ENCODE measurements around the gene CA11.

CA11 gene

GRCh38 chr19:48674921-48675824 is 29.2 kb upstream of the CA11 start:
- H3K4me1 Mint-ChIP-seq = peaks cover 6% of the 10 kb centered on the region
- no peak overlapping the region for H3K27ac Mint-ChIP-seq
- ATAC-seq (ENCODE audit: low read depth) = peak; percentile 97
- H3K27me3 Mint-ChIP-seq = peaks cover 3% of the 10 kb centered on the region
- peak; percentile 77 to 80 for DNase-seq (ENCODE audit: low spot score in 2 of 2)
- H3K4me3 Mint-ChIP-seq = no peak overlapping the region
- no peaks in the 10 kb centered on the region for H3K9me3 Mint-ChIP-seq
- H3K36me3 Mint-ChIP-seq = no peaks in the 10 kb centered on the region

DNA sequence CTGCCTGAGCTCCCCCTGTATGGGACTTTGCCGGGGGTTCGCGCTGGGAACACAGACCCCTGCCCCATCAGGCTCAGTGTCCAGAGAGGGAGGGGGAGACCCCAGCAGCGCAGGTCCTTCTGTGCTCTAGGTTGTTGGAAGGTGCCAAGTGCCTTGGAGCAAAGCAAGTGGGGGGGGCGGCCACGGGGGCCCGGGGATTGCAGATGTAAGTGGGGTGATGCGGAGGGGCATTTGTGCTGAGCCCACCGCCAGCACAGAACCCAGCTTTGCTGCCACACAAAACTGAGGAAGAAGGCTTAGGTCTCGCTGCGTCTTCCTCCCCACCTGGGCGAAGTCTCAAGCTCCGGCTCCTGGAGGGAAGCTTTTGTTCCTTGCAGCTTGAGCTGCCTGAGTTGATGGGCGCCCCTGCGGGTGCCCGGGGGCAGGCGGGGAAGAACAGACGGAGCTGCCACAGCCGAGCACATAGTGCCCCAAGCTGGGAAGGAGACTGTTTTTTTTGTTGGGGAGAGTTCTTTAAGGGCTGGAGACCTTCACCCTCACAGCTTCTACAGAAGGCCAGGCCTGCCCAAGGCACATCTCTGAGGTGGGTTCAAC is 28.3 kb upstream of the CA11 start:
- DNase-seq (ENCODE audit: low spot score in 2 of 2) (no peak), ATAC-seq (ENCODE audit: low read depth) (no peak)
- no peaks in the 10 kb centered on the region for H3K36me3 Mint-ChIP-seq
- peaks cover 2% of the 10 kb centered on the region for H3K27me3 Mint-ChIP-seq
- H3K27ac Mint-ChIP-seq = no peak overlapping the region
- H3K4me3 Mint-ChIP-seq = no peak overlapping the region
- peaks cover 5% of the 10 kb centered on the region for H3K9me3 Mint-ChIP-seq
- H3K4me1 Mint-ChIP-seq = peaks cover 13% of the 10 kb centered on the region

DNA sequence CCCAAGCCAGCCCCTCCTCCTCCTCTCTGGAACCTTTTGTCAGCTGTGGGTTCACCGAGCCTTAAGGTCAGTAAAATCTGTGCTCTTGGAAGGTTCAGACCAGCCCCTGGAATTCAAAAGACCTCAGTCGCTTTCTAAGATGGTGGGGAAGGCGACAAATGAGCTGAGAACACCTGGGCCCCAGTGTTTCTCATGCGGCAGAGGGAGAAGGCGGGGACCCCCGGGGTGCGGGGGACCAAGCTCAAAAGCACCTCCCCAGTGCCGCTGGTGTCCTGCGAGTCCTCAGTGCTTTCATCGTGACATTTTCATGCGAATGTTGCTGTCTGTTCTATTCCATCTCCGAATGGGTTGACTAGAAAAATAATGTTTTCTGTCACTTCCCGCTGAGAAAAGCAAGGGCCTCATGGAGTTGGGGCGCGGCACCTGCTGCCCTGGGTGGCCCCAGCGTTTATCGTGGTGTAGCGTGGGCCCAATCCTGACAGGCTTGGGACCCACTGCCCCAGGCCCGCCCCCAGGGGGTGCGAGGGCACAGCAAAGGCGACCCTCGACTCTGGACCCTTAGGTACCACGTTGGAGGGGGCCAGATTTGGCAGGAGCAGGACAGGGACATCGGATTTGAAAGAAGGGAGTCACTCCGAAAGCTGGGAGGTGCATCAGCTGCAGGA is 27.6 kb upstream of the CA11 start:
- Mint-ChIP-seq H3K9me3 (peaks cover 8% of the 10 kb centered on the region), H3K4me3 (no peak overlapping the region), H3K4me1 (peaks cover 16% of the 10 kb centered on the region), H3K27ac (no peak overlapping the region), H3K27me3 (peaks cover 2% of the 10 kb centered on the region), H3K36me3 (no peaks in the 10 kb centered on the region)
- ATAC-seq (ENCODE audit: low read depth) = no peak
- DNase-seq (ENCODE audit: low spot score in 2 of 2) = no peak

DNA sequence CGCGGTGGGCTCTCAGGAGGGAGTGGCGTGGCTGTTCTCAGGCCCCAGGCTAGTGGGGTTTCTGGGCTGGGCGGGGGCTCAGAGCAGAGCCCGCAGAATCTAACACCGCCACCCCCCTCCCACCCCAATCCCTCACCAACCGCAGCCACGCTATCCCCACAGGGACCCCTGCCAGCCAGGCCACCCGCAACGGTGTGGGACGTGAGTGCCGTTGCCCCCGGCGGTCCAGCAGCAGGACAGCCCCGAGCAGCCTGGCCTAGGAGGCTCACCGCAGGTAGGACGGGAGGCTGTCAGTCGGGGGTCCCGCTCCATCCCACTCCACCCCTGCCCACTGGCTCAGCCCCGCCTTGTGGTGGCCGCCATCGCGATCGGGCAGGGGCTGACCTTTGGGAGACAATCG is 27.0 kb upstream of the CA11 start, which contains the start of gene NTN5:
Gene NTN5, minus strand, starts transcription at position 24 of the 400 bp plus-strand sequence. CDS start 2,031 bp downstream, outside the sequence.
- Mint-ChIP-seq H3K27me3 (peaks cover 2% of the 10 kb centered on the region), H3K4me1 (peaks cover 16% of the 10 kb centered on the region), H3K27ac (no peak within 1 kb of the TSS)

DNA sequence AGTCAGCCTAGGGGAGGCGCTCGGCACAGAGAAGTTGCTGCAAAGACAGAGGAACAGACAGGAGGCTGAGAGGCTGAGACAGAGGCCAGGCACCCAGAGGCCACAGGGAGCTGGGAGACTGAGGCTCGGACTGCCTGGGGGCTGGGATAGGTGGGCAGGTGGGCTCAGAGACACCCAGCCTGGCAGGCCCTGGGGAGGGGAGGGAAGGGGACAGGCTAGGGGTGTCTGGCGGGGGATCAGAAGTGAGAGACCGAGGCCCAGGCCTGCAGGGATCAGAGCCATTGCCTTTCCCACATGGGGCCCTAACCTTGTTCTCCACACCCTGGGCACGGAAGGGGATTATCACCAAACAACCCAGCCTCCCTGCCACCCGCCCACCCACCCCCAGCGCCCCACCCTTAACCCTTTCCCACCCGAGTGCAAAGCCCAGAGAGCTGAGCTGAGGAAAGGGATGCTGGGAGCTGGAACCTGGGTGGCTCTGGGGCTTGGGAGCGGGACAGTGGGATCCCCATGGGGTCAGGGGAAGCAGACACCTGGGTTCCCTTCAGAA is 25.5 kb upstream of the CA11 start:
- H3K27ac Mint-ChIP-seq = no peak overlapping the region
- ATAC-seq (ENCODE audit: low read depth) (no peak), DNase-seq (ENCODE audit: low spot score in 2 of 2) (no peak)
- H3K27me3 Mint-ChIP-seq = peaks cover 2% of the 10 kb centered on the region
- H3K4me3 Mint-ChIP-seq = no peak overlapping the region
- H3K36me3 Mint-ChIP-seq = no peaks in the 10 kb centered on the region
- H3K4me1 Mint-ChIP-seq = peaks cover 16% of the 10 kb centered on the region
- H3K9me3 Mint-ChIP-seq = peaks cover 8% of the 10 kb centered on the region

More for the DNA sequence above, 27.0 kb upstream of the CA11 start, which contains the start of gene NTN5:
- ATAC-seq (ENCODE audit: low read depth) (no peak), DNase-seq (ENCODE audit: low spot score in 2 of 2) (no peak)
- H3K36me3 Mint-ChIP-seq = no peaks in the 10 kb centered on the region
- H3K9me3 Mint-ChIP-seq = peaks cover 8% of the 10 kb centered on the region
- H3K4me3 Mint-ChIP-seq = no peak within 1 kb of the TSS

DNA sequence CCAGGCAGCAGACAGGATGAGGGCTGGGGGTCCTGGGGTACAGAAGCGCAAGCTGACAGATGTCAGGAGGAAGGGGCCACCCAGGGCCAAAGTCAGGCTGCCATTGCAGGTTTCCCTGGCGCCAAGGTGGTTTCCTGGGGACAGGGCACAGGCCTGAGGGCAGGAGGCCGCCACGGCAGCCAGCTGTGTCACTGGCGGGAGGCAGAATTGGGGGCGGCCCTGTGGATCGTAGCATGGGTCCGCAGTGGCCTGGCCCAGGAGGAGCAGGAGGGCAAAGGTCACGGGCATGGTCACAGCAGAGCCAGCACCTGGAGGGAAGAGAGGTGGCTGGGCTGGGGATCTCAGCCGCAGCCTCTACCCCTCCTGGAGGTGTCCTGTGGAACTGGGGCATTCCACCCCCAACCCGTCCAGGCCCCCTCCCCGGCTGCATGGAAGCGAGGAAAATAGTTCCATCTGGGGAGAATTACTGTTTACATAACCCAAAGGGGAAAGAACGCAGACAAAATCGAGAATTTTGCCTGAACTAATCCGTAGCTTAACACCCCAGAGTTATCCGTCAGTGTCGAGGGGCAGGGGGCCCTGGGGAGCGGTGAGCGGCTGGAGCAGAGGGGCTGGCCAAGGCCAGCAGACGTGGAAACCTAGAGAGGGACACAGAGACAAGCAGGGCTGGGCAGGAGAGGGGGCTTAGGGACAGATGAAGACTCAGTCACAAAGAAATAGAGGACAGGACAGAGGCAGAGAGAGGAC is 24.9 kb upstream of the CA11 start:
- Mint-ChIP-seq H3K27me3 (peaks cover 2% of the 10 kb centered on the region), H3K36me3 (no peaks in the 10 kb centered on the region), H3K27ac (no peak overlapping the region), H3K9me3 (peaks cover 8% of the 10 kb centered on the region), H3K4me3 (no peak overlapping the region), H3K4me1 (peaks cover 16% of the 10 kb centered on the region)
- ATAC-seq (ENCODE audit: low read depth) (no peak), DNase-seq (ENCODE audit: low spot score in 2 of 2) (no peak)

DNA sequence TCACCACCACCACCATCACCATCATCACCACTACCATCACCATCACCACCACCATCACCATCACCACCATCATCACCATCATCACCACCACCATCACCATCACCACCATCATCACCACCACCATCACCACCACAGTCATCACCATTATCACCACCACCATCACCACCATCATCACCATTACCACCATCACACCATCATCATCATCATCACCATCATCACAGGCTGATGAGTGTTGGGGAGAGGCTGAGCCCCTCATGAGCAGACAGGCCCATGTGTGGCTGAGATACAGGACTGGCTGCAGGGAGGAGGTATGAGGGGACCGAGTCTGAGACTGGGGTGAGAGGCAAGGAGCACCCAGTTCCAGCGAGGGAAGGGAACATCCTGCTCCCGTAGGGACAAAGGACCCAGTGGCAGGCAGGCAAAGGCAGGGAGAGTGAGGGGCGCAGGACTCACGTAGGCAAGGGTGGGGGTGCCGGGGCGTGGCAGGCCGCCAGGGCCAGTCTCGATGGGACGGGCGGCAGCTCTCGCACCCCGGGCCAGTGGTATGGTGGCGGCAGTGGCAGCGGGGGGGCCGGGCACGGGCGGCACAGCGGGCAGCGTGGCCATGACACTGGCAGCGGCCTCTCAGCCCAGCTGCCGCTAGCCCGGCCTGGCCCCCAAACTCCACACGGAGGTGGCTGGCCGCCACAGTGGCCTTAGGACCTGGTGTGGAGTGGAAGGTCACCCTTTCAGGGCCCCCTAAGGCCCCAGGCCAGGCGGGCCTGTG is 24.1 kb upstream of the CA11 start:
- Mint-ChIP-seq H3K27ac (peak overlapping the region; percentile 69), H3K27me3 (no peaks in the 10 kb centered on the region), H3K4me3 (no peak overlapping the region), H3K4me1 (peaks cover 12% of the 10 kb centered on the region), H3K9me3 (peaks cover 8% of the 10 kb centered on the region), H3K36me3 (no peaks in the 10 kb centered on the region)
- DNase-seq (ENCODE audit: low spot score in 2 of 2) (no peak), ATAC-seq (ENCODE audit: low read depth) (no peak)

DNA sequence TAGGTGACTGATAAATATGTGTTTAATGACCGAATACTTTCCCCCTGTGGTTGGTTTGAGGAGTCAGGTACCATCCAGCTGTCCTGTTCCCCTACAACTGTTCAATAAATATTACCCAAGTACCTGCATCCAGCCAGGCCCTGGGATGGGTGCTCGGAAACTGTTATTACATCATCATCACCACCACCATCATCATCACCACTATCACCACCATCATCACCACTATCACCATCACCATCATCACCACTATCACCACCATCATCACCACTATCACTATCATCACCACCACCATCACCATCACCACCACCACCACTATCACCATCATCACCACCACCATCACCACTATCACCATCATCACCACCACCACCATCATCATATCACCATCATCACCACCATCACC is 22.8 kb upstream of the CA11 start:
- H3K36me3 Mint-ChIP-seq = no peaks in the 10 kb centered on the region
- H3K4me3 Mint-ChIP-seq = no peak overlapping the region
- H3K27ac Mint-ChIP-seq = peak overlapping the region; percentile 15
- H3K9me3 Mint-ChIP-seq = peaks cover 8% of the 10 kb centered on the region
- DNase-seq (ENCODE audit: low spot score in 2 of 2) (no peak), ATAC-seq (ENCODE audit: low read depth) (no peak)
- H3K4me1 Mint-ChIP-seq = peaks cover 10% of the 10 kb centered on the region
- no peaks in the 10 kb centered on the region for H3K27me3 Mint-ChIP-seq

GRCh38 chr19:48668332-48668731 is 22.3 kb upstream of the CA11 start:
- H3K36me3 Mint-ChIP-seq = no peaks in the 10 kb centered on the region
- H3K27me3 Mint-ChIP-seq = no peaks in the 10 kb centered on the region
- peaks cover 10% of the 10 kb centered on the region for H3K4me1 Mint-ChIP-seq
- ATAC-seq (ENCODE audit: low read depth) = no peak
- H3K4me3 Mint-ChIP-seq = no peak overlapping the region
- no peak overlapping the region for H3K27ac Mint-ChIP-seq
- peaks cover 8% of the 10 kb centered on the region for H3K9me3 Mint-ChIP-seq
- no peak for DNase-seq (ENCODE audit: low spot score in 2 of 2)

DNA sequence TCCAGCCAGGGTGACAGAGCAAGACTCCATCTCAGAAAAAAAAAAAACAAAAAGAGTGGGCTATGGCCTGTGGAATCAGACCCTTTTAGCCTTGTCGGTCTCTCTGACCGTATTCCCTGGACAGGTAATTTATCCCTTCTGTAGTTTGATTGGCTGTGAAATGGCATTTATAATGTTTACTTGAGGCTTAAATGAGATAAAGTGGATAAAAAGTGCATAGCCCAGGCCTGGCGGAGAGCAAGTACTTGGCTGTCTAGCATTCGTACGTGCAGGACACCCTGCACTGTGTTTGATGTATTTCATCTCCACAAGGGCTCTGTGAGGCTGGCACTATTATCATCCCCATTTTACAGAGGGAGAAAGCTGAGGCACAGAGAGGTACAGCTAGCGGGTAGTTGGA is 19.8 kb upstream of the CA11 start:
- Mint-ChIP-seq H3K4me3 (no peak overlapping the region), H3K9me3 (peaks cover 8% of the 10 kb centered on the region), H3K27me3 (no peaks in the 10 kb centered on the region), H3K36me3 (no peaks in the 10 kb centered on the region), H3K27ac (no peak overlapping the region), H3K4me1 (peaks cover 15% of the 10 kb centered on the region)
- DNase-seq (ENCODE audit: low spot score in 2 of 2) (no peak), ATAC-seq (ENCODE audit: low read depth) (no peak)

- Mint-ChIP-seq H3K4me3 (no peak overlapping the region), H3K9me3 (peaks cover 4% of the 10 kb centered on the region), H3K4me1 (peaks cover 11% of the 10 kb centered on the region), H3K27me3 (no peaks in the 10 kb centered on the region), H3K27ac (no peak overlapping the region), H3K36me3 (no peaks in the 10 kb centered on the region)
- no peak for ATAC-seq (ENCODE audit: low read depth)
- no peak for DNase-seq (ENCODE audit: low spot score in 2 of 2)
Measured at GRCh38 chr19:48664476-48664875, 18.5 kb upstream of the CA11 start.

DNA sequence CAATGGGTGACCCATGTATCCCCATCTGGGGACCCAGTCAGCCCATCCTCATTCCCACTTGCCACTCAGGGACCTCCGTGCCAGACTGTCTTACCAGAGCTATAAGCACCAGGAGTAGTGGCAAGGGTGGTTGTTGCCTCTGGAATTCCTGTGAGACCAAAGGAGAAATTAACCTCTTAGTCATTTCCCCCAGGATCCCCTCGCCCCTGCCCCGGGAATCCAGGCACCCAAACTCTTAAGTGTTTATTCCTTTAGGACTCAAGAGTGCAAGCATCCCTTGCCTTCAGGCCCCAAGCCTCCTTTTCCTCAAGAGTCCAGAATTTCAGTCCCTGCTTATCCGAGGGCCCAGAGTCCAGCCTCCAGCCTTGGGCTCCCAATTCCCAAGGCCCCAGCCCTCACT is 17.7 kb upstream of the CA11 start:
- Mint-ChIP-seq H3K4me1 (peaks cover 7% of the 10 kb centered on the region), H3K36me3 (no peaks in the 10 kb centered on the region), H3K27ac (no peak overlapping the region), H3K9me3 (no peaks in the 10 kb centered on the region), H3K4me3 (no peak overlapping the region), H3K27me3 (no peaks in the 10 kb centered on the region)
- ATAC-seq (ENCODE audit: low read depth) = no peak
- no peak for DNase-seq (ENCODE audit: low spot score in 2 of 2)

DNA sequence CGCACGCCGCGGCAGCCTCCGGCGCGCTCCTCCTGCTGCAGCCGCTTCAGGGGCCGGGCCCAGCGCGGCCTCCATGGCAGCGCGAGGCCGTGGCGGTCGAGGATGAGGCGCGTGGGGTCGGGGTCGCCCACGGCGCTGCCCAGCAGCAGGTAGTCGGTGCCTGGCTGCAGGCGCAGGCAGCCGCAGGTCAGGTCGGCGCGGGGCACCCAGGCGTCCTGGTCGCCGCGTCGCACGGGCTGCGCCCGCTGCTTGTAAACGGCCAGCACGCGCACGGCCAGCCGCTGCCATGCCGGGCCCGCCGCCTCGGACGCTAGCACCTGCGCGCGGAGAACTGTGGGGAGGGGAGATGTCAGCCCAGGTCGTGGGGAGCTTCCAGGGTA is 15.7 kb upstream of the CA11 start:
- DNase-seq (ENCODE audit: low spot score in 2 of 2) (no peak), ATAC-seq (ENCODE audit: low read depth) (no peak)
- H3K9me3 Mint-ChIP-seq = no peaks in the 10 kb centered on the region
- H3K27ac Mint-ChIP-seq = no peak overlapping the region
- H3K27me3 Mint-ChIP-seq = no peaks in the 10 kb centered on the region
- H3K4me1 Mint-ChIP-seq = peaks cover 7% of the 10 kb centered on the region
- H3K4me3 Mint-ChIP-seq = no peak overlapping the region
- H3K36me3 Mint-ChIP-seq = no peaks in the 10 kb centered on the region

Data from memory B cell (primary cell).